Ovary (tissue), 3 donors: ENCODE results near the gene USP43.
"Not testable (repeated sequence)": the region's sequence is repeated elsewhere in the genome, so short reads cannot be mapped to it uniquely, and the experiment has no call there.

Experiments
- EP300 ChIP-seq: sonication (generic); formaldehyde crosslinking; IDR thresholded peaks from one replicate; pipeline ENCODE4 v1.6.1; 2017; ENCODE audit warnings: antibody characterized with exemption
- POLR2A ChIP-seq: fragments of 450-650 bp; IDR thresholded peaks from one replicate; pipeline ENCODE4 v1.6.1; 2017; ENCODE audit warnings: antibody characterized with exemption, mild to moderate bottlenecking, moderate library complexity
- TF ChIP-seq, protein P1 (sequence below), 3 donors: fragments of 450-650 bp in 2 of 3; fragments of 200-600 bp in 1 of 3; IDR thresholded peaks; one replicate each; pipeline versions ENCODE4 v1.5.1 to v1.8.0; 2016 to 2022; ENCODE audit warnings: antibody characterized with exemption in 3 of 3, mild to moderate bottlenecking in 1 of 3
- donor health status: DM: no; HTN: no; CAD: no.

DNA sequence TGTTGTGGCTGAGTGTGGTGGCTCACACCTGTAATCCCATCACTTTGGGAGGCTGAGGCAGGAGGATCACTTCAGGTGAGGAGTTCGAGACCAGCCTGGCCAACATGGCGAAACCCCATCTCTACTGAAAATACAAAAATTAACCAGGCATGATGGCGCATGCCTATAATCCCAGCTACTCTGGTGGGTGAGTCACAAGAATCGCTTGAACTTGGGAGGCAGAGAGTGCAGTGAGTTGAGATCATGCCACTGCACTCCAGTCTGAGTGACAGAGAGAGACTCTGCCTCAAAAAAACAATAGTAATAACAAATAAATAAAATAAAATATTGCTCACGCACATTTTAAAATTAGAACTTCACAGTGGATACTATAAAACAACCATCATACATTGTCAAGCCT lies 38.3 kb upstream of the USP43 start:
- TF ChIP-seq, protein P1, sequence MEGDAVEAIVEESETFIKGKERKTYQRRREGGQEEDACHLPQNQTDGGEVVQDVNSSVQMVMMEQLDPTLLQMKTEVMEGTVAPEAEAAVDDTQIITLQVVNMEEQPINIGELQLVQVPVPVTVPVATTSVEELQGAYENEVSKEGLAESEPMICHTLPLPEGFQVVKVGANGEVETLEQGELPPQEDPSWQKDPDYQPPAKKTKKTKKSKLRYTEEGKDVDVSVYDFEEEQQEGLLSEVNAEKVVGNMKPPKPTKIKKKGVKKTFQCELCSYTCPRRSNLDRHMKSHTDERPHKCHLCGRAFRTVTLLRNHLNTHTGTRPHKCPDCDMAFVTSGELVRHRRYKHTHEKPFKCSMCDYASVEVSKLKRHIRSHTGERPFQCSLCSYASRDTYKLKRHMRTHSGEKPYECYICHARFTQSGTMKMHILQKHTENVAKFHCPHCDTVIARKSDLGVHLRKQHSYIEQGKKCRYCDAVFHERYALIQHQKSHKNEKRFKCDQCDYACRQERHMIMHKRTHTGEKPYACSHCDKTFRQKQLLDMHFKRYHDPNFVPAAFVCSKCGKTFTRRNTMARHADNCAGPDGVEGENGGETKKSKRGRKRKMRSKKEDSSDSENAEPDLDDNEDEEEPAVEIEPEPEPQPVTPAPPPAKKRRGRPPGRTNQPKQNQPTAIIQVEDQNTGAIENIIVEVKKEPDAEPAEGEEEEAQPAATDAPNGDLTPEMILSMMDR (IDR thresholded peaks at IDR 0.05) = not testable (repeated sequence)
- not testable (repeated sequence) for TF ChIP-seq EP300, POLR2A
